Sigmoid colon (tissue), 3 donors: Measurements from ENCODE around the gene CLN6.

Experiments used
- POLR2A ChIP-seq, 2 donors: fragments of 450-650 bp; IDR thresholded peaks; one replicate each; pipeline ENCODE4 v1.6.1; 2016; ENCODE audit warnings: antibody characterized with exemption in 2 of 2, mild to moderate bottlenecking in 2 of 2, moderate library complexity in 2 of 2
- TF ChIP-seq, protein P1 (sequence below), 4 experiments: fragments of 450-650 bp in 3 of 4; fragments of 200-600 bp in 1 of 4; IDR thresholded peaks; one replicate each; pipeline ENCODE4 v1.5.1; 2016 to 2019; ENCODE audit warnings: antibody characterized with exemption in 4 of 4, mild to moderate bottlenecking in 3 of 4, moderate library complexity in 2 of 4

DNA sequence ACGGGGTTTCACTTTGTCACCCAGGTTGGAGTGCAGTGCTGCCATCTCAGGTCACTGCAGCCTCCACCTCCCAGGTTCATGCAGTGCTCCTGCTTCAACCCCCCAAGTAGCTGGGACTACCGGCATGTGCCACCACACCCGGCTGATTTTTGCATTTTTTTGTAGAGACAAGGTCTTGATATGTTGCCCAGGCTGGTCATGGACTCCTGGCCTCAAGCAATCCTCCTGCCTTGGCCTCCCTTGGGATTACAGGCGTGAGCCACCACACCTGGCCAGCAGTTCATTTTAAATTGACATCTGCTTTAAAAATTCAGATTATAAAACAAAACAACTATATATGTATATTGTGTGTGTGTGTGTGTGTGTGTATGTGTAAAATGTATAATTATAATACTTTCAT, 62.7 kb downstream of the CLN6 start:
- TF ChIP-seq, protein P1, sequence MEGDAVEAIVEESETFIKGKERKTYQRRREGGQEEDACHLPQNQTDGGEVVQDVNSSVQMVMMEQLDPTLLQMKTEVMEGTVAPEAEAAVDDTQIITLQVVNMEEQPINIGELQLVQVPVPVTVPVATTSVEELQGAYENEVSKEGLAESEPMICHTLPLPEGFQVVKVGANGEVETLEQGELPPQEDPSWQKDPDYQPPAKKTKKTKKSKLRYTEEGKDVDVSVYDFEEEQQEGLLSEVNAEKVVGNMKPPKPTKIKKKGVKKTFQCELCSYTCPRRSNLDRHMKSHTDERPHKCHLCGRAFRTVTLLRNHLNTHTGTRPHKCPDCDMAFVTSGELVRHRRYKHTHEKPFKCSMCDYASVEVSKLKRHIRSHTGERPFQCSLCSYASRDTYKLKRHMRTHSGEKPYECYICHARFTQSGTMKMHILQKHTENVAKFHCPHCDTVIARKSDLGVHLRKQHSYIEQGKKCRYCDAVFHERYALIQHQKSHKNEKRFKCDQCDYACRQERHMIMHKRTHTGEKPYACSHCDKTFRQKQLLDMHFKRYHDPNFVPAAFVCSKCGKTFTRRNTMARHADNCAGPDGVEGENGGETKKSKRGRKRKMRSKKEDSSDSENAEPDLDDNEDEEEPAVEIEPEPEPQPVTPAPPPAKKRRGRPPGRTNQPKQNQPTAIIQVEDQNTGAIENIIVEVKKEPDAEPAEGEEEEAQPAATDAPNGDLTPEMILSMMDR (IDR thresholded peaks at IDR 0.05): no peak
- no peak for TF ChIP-seq POLR2A (IDR thresholded peaks at IDR 0.05)
